Activated CD4-positive, alpha-beta T cell treated with anti-CD3 and anti-CD28 coated beads, Interleukin-2, amount 50 U/mL, for 48 hours (primary cell): Measurements from ENCODE around the gene PPP2R2C.
A peak's percentile ranks its signal among the peaks of the same experiment; 100 is the strongest.

Experiments
- DNase-seq, 2 experiments: peaks; one replicate each; pipeline ENCODE4 v3.0.0-alpha.2; 2020

PPP2R2C gene

GRCh38 chr4:6279582-6280289, 192.7 kb downstream of the PPP2R2C start:
- no peak for DNase-seq

- peak in 1 of 2 experiments; percentile 13 for DNase-seq
Measured at GRCh38 chr4:6278801-6279197, 193.6 kb downstream of the PPP2R2C start.

GRCh38 chr4:6277935-6278800, 194.2 kb downstream of the PPP2R2C start:
- no peak for DNase-seq

GRCh38 chr4:6277139-6277802, 195.1 kb downstream of the PPP2R2C start:
- DNase-seq: no peak

- DNase-seq: no peak
Measured at GRCh38 chr4:6275898-6276806, 196.3 kb downstream of the PPP2R2C start.

GRCh38 chr4:6275351-6275750, 197.1 kb downstream of the PPP2R2C start:
- DNase-seq: no peak

- no peak for DNase-seq
Measured at GRCh38 chr4:6273661-6273990, 198.8 kb downstream of the PPP2R2C start.

- DNase-seq: no peak
Measured at GRCh38 chr4:6272863-6273660, 199.4 kb downstream of the PPP2R2C start.

- DNase-seq: no peak
Measured at GRCh38 chr4:6271701-6272465, 200.5 kb downstream of the PPP2R2C start.

GRCh38 chr4:6271206-6271605, 201.2 kb downstream of the PPP2R2C start:
- no peak for DNase-seq

- DNase-seq: no peak
Measured at GRCh38 chr4:6270636-6271121, 201.7 kb downstream of the PPP2R2C start.
